Retinal pigment epithelial cell (primary cell): Measurements from ENCODE around the gene LRIT2.

Experiments
- DNase-seq: peaks from one replicate; pipeline ENCODE4 v3.0.0-alpha.2; 2010; ENCODE audit warnings: low read depth
- H3K4me3 ChIP-seq: 2 replicates; pipeline ENCODE4 v1.5.1; 2011; ENCODE audit warnings: mild to moderate bottlenecking, low read length, control low read depth, moderate library complexity
- TF ChIP-seq, protein P1 (sequence below): conservative IDR thresholded peaks from 2 replicates; pipeline ENCODE4 v1.5.1; 2011; ENCODE audit warnings: low read depth, low read length, control low read depth, inconsistent platforms

LRIT2 gene

GRCh38 chr10:84263716-84264115, 38.4 kb upstream of the LRIT2 start:
- TF ChIP-seq, protein P1, sequence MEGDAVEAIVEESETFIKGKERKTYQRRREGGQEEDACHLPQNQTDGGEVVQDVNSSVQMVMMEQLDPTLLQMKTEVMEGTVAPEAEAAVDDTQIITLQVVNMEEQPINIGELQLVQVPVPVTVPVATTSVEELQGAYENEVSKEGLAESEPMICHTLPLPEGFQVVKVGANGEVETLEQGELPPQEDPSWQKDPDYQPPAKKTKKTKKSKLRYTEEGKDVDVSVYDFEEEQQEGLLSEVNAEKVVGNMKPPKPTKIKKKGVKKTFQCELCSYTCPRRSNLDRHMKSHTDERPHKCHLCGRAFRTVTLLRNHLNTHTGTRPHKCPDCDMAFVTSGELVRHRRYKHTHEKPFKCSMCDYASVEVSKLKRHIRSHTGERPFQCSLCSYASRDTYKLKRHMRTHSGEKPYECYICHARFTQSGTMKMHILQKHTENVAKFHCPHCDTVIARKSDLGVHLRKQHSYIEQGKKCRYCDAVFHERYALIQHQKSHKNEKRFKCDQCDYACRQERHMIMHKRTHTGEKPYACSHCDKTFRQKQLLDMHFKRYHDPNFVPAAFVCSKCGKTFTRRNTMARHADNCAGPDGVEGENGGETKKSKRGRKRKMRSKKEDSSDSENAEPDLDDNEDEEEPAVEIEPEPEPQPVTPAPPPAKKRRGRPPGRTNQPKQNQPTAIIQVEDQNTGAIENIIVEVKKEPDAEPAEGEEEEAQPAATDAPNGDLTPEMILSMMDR, result no peak
- no peak for DNase-seq
- H3K4me3 ChIP-seq, result no peak overlapping the region

DNA sequence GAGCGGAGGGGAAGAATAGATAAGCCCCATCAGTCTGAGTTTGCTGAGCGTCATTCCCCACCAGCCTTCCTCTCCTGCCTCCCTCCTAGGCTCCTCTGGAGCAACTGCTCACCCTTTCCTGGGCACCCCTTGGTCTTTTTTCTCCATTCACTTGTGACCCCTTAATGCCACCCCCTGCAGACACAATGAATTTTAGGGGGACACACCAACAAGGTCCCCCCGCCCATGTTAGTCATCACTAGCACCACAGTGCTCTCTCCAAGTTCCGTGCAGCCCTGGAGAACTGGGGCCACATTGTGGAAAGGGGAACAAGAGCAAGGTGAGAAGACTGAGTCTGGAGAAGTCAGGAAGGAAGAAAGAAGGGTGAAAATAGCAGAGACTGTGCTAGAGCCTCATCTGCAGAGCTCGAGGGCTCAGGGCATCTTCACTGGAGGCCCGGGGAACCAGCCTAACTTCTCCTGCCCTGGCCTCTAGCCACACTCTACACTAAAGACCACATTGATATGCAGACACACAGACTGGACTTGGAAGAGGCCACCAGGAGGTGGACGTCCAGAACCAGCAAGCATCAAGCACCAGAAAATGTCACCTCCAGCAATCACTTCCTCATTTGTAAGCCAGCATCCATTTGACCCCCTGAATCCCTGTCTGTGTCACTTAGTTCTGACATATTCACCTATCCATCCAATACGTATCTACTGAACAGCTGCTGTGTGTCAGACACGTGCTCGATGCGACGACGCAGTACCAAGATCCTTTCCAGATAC, 37.0 kb upstream of the LRIT2 start:
- no peak overlapping the region for H3K4me3 ChIP-seq
- TF ChIP-seq, protein P1, result no peak
- DNase-seq, result no peak

DNA sequence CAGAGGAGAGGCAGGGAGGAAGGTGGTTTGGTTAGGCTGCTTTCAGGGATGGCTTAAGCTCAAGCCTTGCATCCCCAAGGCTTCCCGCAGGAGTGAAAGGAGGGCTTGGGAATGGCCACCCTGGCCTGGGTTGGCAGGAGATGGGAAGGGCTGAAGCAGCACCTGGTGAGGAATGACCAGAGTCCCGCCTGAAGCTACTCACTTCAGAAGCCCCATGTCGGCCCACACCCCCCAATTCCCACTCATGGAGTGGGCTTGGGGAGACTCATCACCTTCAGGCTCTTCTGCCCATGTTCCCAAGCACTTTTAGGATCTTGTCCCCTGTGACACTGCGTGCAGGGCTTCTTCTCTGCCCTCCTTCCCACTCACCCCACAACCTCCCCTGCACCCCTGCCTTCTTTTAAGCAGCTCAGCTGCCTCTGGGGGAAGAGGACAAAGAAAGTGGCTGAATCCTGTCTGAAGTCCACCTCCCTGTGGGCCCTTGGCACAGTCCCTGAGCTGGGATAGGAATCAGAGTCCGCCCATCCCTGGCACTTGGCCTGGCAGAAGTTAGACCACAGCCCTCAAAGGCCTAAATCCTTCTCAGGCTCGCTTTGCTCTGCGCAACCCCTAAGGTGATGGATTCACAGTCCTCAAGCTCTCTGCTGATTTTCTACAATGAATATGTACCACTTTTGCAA, 36.0 kb upstream of the LRIT2 start:
- TF ChIP-seq, protein P1, result no peak
- no peak for DNase-seq
- no peak overlapping the region for H3K4me3 ChIP-seq

GRCh38 chr10:84258034-84258695, 32.8 kb upstream of the LRIT2 start:
- DNase-seq, result no peak
- H3K4me3 ChIP-seq, result no peak overlapping the region
- TF ChIP-seq, protein P1, result no peak

DNA sequence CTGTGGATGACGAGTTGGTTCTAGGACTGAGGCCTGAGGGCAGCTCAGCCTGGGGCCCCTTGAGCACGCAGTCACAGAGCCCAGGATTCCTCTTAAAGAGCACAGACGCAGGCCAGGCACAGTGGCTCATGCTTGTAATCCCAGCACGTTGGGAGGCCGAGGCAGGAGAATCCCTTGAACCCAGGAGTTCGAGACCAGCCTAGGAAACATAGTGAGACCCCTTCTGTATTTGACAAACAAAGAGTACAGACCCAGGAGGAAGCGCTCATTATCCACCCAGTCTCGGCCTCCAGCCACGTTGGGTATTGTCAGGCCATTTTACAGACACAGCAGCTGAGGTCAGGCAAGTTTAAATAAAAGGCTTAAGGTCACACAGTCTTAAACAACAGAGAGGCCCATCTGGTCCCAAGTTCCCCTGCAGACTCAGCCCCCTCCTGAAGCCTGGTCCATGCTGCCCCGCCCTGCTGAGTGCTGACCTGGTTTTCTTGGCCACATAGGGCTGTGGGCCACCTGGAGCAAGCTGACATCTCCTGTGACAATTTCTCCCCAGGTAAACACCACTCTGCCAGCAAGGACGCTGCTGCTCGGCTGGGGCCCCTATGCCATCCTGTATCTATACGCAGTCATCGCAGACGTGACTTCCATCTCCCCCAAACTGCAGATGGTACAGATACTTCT, 32.1 kb upstream of the LRIT2 start:
- TF ChIP-seq, protein P1, result no peak
- no peak overlapping the region for H3K4me3 ChIP-seq
- no peak for DNase-seq

DNA sequence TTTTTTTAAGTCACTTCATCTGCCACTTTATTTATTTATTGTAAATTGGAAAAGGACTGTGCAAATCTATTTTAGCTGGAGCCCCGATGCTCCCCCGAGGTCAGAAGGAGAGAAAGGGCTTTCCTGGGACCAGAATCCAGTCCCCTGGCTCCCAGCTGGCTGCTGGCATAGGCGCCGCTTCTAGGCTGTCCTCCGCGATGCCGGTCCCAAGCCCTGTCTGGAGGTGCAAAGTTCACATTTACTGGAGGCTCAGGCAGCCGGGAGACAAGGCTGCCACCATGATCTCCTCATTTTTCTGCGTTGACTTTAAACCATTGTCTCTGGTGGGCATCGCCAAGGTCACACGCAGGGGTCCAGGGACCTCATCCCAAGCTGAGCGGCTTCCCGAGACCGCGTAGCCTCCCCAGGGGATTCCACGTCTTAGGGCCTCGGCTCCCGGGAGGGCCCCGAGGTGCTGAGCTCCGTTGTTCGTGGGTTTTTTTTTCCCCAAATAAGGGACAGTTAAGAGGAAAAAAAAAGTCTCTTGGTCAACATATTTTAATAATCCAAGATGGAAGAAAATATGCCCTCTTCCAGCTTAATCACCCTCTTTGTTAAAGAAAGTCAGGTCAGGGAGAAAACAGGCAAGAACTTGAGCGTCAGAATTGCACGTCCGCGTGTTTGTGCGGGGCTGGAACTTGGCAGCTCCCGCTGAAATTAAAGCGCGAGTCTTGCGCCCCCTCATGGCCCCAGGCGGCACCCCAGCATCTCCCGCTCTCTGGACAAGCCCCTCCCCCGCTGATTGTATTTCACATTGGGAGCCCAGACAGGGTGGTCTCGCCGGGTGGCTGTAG, 31.4 kb upstream of the LRIT2 start:
- H3K4me3 ChIP-seq, result no peak overlapping the region
- TF ChIP-seq, protein P1, result peak; percentile 90
- peak; percentile 20 for DNase-seq
